CD14-positive monocyte (primary cell): ENCODE data around the gene ATAD5. TPM values are rescaled to one million over a fixed set of nuclear protein-coding genes. Genes with fewer than 3 reads are reported as not detected.
A peak's percentile ranks its signal among the peaks of the same experiment; 100 is the strongest.

ENCODE experiments used
- DNase-seq, 3 donors: peaks; one replicate each; pipeline ENCODE4 v3.0.0-alpha.2; 2011 to 2022
- H2AFZ ChIP-seq: 2 replicates; pipeline ENCODE4 v1.6.0; 2012; ENCODE audit warnings: mild to moderate bottlenecking, low read depth, low read length, inconsistent platforms; ENCODE audit not compliant: insufficient read depth, poor library complexity, severe bottlenecking
- H3K27ac ChIP-seq, 2 donors: 1 replicate in 1 of 2; 2 replicates in 1 of 2; pipeline ENCODE4 v1.5.1; 2012 to 2013; ENCODE audit warnings: low read length in 2 of 2, control low read depth in 1 of 2, inconsistent platforms in 1 of 2, low read depth in 1 of 2, mild to moderate bottlenecking in 1 of 2
- H3K27me3 ChIP-seq, 2 donors: one replicate each; pipeline versions ENCODE4 v1.6.0 to v1.6.1; 2011 to 2013; ENCODE audit warnings: low read length in 2 of 2; ENCODE audit not compliant: control insufficient read depth in 2 of 2, insufficient read depth in 2 of 2
- H3K36me3 ChIP-seq, 2 donors: replicated peaks in 1 of 2; 1 replicate in 1 of 2; 2 replicates in 1 of 2; pipeline versions ENCODE4 v1.5.1 to v1.6.1; 2012 to 2013; ENCODE audit warnings: low read length in 2 of 2, control low read depth in 1 of 2, inconsistent platforms in 1 of 2, mild to moderate bottlenecking in 1 of 2; ENCODE audit not compliant: insufficient read depth in 2 of 2, control insufficient read depth in 1 of 2
- H3K4me1 ChIP-seq, 2 donors: 1 replicate in 1 of 2; 2 replicates in 1 of 2; pipeline versions ENCODE4 v1.5.1 to v1.6.1; 2012 to 2013; ENCODE audit warnings: low read length in 2 of 2, control low read depth in 1 of 2, inconsistent platforms in 1 of 2, mild to moderate bottlenecking in 1 of 2, moderate library complexity in 1 of 2; ENCODE audit not compliant: insufficient read depth in 2 of 2, control insufficient read depth in 1 of 2
- H3K4me2 ChIP-seq: replicated peaks from 2 replicates; pipeline ENCODE3; 2012; ENCODE audit warnings: low read length, moderate library complexity, mild to moderate bottlenecking; ENCODE audit not compliant: poor library complexity, severe bottlenecking; ENCODE audit errors: extremely low read depth
- H3K4me3 ChIP-seq, 3 experiments: fragments of 200-600 bp in 1 of 3; sonication (generic) in 1 of 3; replicated peaks in 1 of 3; 1 replicate in 2 of 3; 2 replicates in 1 of 3; pipeline ENCODE4 v1.5.1; 2011 to 2013; ENCODE audit warnings: low read length in 3 of 3, mild to moderate bottlenecking in 3 of 3, control low read depth in 2 of 3, low read depth in 2 of 3, inconsistent platforms in 1 of 3, moderate library complexity in 1 of 3
- H3K79me2 ChIP-seq: 2 replicates; pipeline ENCODE4 v1.6.0; 2012; ENCODE audit warnings: mild to moderate bottlenecking, control low read depth, inconsistent platforms, low read length, moderate library complexity; ENCODE audit not compliant: insufficient read depth
- H3K9ac ChIP-seq: 2 replicates; pipeline ENCODE4 v1.6.0; 2017; ENCODE audit warnings: low read length, mild to moderate bottlenecking; ENCODE audit not compliant: insufficient read depth, poor library complexity, severe bottlenecking
- H3K9me3 ChIP-seq, 2 donors: replicated peaks in 1 of 2; 1 replicate in 1 of 2; 2 replicates in 1 of 2; pipeline versions ENCODE4 v1.5.1 to v1.6.1; 2012 to 2013; ENCODE audit warnings: low read length in 2 of 2, control low read depth in 1 of 2; ENCODE audit not compliant: control insufficient read depth in 1 of 2, insufficient read depth in 1 of 2
- H4K20me1 ChIP-seq: 2 replicates; pipeline ENCODE4 v1.6.0; 2012; ENCODE audit warnings: mild to moderate bottlenecking, low read length, control low read depth, moderate library complexity; ENCODE audit not compliant: insufficient read depth
- H3K27ac Mint-ChIP-seq, 7 donors: one replicate each; pipeline ENCODE4 v1.8.0; 2020; ENCODE audit warnings: mild to moderate bottlenecking in 7 of 7, mixed read lengths in 7 of 7, moderate library complexity in 6 of 7, inconsistent platforms in 2 of 7
- H3K27me3 Mint-ChIP-seq, 3 donors: one replicate each; pipeline ENCODE4 v1.8.0; 2021 to 2022; ENCODE audit warnings: low read depth in 3 of 3, mild to moderate bottlenecking in 3 of 3, mixed read lengths in 3 of 3, moderate library complexity in 3 of 3, inconsistent platforms in 1 of 3
- H3K36me3 Mint-ChIP-seq, 2 donors: one replicate each; pipeline ENCODE4 v1.8.0; 2020; ENCODE audit warnings: mixed read lengths in 2 of 2, inconsistent platforms in 1 of 2, mild to moderate bottlenecking in 1 of 2
- H3K4me1 Mint-ChIP-seq: one replicate; pipeline ENCODE4 v1.8.0; 2020; ENCODE audit warnings: mild to moderate bottlenecking, mixed read lengths
- H3K4me3 Mint-ChIP-seq, 2 donors: one replicate each; pipeline ENCODE4 v1.8.0; 2020; ENCODE audit warnings: mild to moderate bottlenecking in 2 of 2, mixed read lengths in 2 of 2, moderate library complexity in 1 of 2
- H3K9me3 Mint-ChIP-seq, 7 donors: one replicate each; pipeline ENCODE4 v1.8.0; 2020 to 2022; ENCODE audit warnings: mixed read lengths in 7 of 7, mild to moderate bottlenecking in 6 of 7, moderate library complexity in 6 of 7, inconsistent platforms in 2 of 7
- CTCF ChIP-seq: fragments of 200-600 bp; IDR thresholded peaks from one replicate; pipeline ENCODE4 v1.8.0; 2022; ENCODE audit warnings: antibody characterized with exemption, mild to moderate bottlenecking
- WGBS: methylation state at CpG from one replicate; pipeline ENCODE4 v1.1.5; 2013; ENCODE audit warnings: missing lambda C conversion rate; ENCODE audit not compliant: insufficient coverage; 5-methylcytosine and 5-hydroxymethylcytosine counted together
- intact Hi-C, 2 donors: fragments of 100-400 bp; cut with micrococcal nuclease; formaldehyde crosslinking; loops; one replicate each; pipeline versions ENCODE4 v1.15.0 to v1.15.1; 2023
- polyA plus RNA-seq, 3 donors: library from polyadenylated mRNA; depleted of rRNA in 1 of 3; unstranded in 2 of 3; stranded (reverse) in 1 of 3; fragments of 300-500 nt in 2 of 3; fragments of >200 nt in 1 of 3; fragmentation: Illumina TruSeq in 2 of 3; gene quantifications; 1 replicate in 2 of 3; 2 replicates in 1 of 3; pipeline ENCODE4 v1.2.3, GENCODE V29; 2012 to 2021

ATAD5 gene
- polyA plus RNA-seq, 3 donors, result 0.24 to 0.57 (median 0.42) TPM

GRCh38 chr17:30864636-30865035 lies 32.9 kb downstream of the ATAD5 start:
- no peaks in the 10 kb centered on the region for H3K27me3 ChIP-seq
- Mint-ChIP-seq H3K27me3 (peaks cover 0 to 2% (median 1%) of the 10 kb centered on the region in 3 donors), H3K4me3 (no peak overlapping the region), H3K4me1 (peaks cover 4% of the 10 kb centered on the region), H3K36me3 (peaks cover 26 to 57% of the 10 kb centered on the region in 2 donors), H3K27ac (peak overlapping the region in 1 of 7 donors; percentile 52), H3K9me3 (no peaks in the 10 kb centered on the region)
- 100% methylated on average over 1 of the region's 1 CpG for WGBS
- no peak overlapping the region for H3K9ac ChIP-seq
- peaks cover 21 to 50% of the 10 kb centered on the region in 2 donors for H3K36me3 ChIP-seq
- H2AFZ ChIP-seq, result no peak overlapping the region
- H3K79me2 ChIP-seq, result no peaks in the 10 kb centered on the region
- intact Hi-C loops, result no loop called here
- no peak for DNase-seq
- H4K20me1 ChIP-seq, result no peaks in the 10 kb centered on the region
- H3K4me2 ChIP-seq, result no peak overlapping the region
- TF ChIP-seq CTCF, result no peak
- H3K4me1 ChIP-seq, result peaks cover 0 to 2% of the 10 kb centered on the region in 2 donors
- peak overlapping the region in 1 of 2 donors; percentile 34 for H3K27ac ChIP-seq
- H3K4me3 ChIP-seq, result no peak overlapping the region
- no peaks in the 10 kb centered on the region for H3K9me3 ChIP-seq

GRCh38 chr17:30869005-30869404 lies 37.2 kb downstream of the ATAD5 start:
- Mint-ChIP-seq H3K9me3 (no peaks in the 10 kb centered on the region), H3K36me3 (peaks cover 38 to 55% of the 10 kb centered on the region in 2 donors), H3K4me3 (no peak overlapping the region), H3K27ac (no peak overlapping the region), H3K27me3 (no peaks in the 10 kb centered on the region), H3K4me1 (peaks cover 4% of the 10 kb centered on the region)
- H3K79me2 ChIP-seq, result no peaks in the 10 kb centered on the region
- TF ChIP-seq CTCF, result no peak
- intact Hi-C loops, result no loop called here
- H3K9me3 ChIP-seq, result no peaks in the 10 kb centered on the region
- H3K4me1 ChIP-seq, result peaks cover 0 to 2% of the 10 kb centered on the region in 2 donors
- no peaks in the 10 kb centered on the region for H3K27me3 ChIP-seq
- H3K9ac ChIP-seq, result no peak overlapping the region
- no peak overlapping the region for H3K27ac ChIP-seq
- WGBS, result 100% methylated on average over 2 of the region's 6 CpGs
- H4K20me1 ChIP-seq, result no peaks in the 10 kb centered on the region
- no peak overlapping the region for H3K4me2 ChIP-seq
- H3K4me3 ChIP-seq, result no peak overlapping the region
- DNase-seq, result no peak
- H3K36me3 ChIP-seq, result peaks cover 22 to 68% of the 10 kb centered on the region in 2 donors
- no peak overlapping the region for H2AFZ ChIP-seq
